ENCODE results near the gene FAM170B. TPM values are rescaled to one million over a fixed set of nuclear protein-coding genes. Genes with fewer than 3 reads are reported as not detected.
A peak's percentile ranks its signal among the peaks of the same experiment; 100 is the strongest.

FAM170B gene
- total RNA-seq, 1 donor: not detected

DNA sequence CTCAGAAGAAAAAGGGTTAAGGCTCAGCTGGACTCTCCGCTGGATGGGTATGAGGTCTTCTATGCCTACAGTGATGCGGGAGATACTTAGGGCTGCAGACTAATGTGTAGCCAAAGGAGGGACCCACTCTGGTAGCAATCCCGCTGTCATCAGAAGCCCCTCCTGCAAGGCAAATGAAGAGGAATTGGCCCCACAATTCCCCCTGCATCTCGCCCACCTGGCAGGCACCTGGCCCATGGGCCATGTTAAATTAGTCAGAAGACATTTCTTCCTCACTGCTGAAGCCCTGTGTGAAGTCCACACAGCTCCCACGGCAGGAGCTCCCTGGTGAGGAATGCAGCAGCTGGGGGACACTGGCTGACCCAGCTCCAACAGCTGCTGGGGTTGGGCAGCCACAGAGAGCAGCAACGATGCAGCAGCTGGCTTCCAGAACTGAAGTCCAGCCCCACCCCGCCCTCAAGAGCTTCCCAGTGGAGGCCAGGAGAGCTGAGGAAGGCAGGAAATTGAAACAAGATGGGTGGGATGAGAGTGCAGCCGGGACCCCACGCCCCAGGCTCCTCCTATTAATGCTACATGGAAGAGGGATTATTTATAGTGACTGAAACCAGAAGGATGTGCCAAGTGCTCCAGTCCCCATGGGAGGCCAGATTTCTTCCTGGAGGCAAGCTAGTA, 24.0 kb downstream of the FAM170B start:
- H3K27ac ChIP-seq (ENCODE audit: low read depth, low read length): no peak overlapping the region
- H4K20me1 ChIP-seq (ENCODE audit: insufficient read depth, low read length): peaks cover 15% of the 10 kb centered on the region
- peaks cover 10% of the 10 kb centered on the region for H3K79me2 ChIP-seq (ENCODE audit: insufficient read depth, low read length)
- peak; percentile 94 for DNase-seq (ENCODE audit: insufficient read length, low spot score, missing footprints)
- no peaks in the 10 kb centered on the region for H3K27me3 ChIP-seq (ENCODE audit: insufficient read depth, low read length)
- no peaks in the 10 kb centered on the region for H3K36me3 ChIP-seq (ENCODE audit: insufficient read depth, low read length)
- TF ChIP-seq CTCF (IDR thresholded peaks at IDR 0.05; ENCODE audit: extremely low read depth, low read depth, low read length): no peak
- no peak overlapping the region for H2AFZ ChIP-seq (ENCODE audit: low read length)
- no peaks in the 10 kb centered on the region for H3K9me3 ChIP-seq (ENCODE audit: low read depth, low read length)
- no peak overlapping the region for H3K4me2 ChIP-seq (ENCODE audit: insufficient read depth, low read length)
- H3K4me1 ChIP-seq (ENCODE audit: insufficient read depth, low read length): peaks cover 15% of the 10 kb centered on the region
- no peak overlapping the region for H3K4me3 ChIP-seq (ENCODE audit: insufficient read depth, low read length)

DNA sequence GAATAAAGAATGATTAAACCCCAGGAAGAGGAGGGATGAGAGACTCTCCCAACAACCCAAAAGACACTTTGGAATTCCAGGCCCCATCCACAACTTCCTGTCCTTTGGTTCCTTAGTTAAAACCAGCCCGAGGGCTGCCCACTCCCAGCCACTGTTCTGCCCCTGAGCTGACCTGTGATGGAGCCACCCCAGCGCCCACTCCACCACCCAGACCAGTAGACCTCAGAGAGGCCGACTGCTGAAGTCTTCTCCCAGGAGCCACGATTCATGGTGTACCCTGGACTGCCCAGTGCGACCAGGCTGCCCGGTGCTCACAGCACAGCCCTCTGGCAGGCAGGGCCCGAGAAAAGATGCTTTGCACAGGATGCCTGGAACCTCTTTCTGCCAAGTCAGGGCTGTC, 25.2 kb downstream of the FAM170B start:
- no peak overlapping the region for H3K4me2 ChIP-seq (ENCODE audit: insufficient read depth, low read length)
- H3K4me3 ChIP-seq (ENCODE audit: insufficient read depth, low read length): no peak overlapping the region
- no peak overlapping the region for H2AFZ ChIP-seq (ENCODE audit: low read length)
- DNase-seq (ENCODE audit: insufficient read length, low spot score, missing footprints): peak; percentile 61
- peaks cover 16% of the 10 kb centered on the region for H3K79me2 ChIP-seq (ENCODE audit: insufficient read depth, low read length)
- peaks cover 15% of the 10 kb centered on the region for H4K20me1 ChIP-seq (ENCODE audit: insufficient read depth, low read length)
- no peaks in the 10 kb centered on the region for H3K9me3 ChIP-seq (ENCODE audit: low read depth, low read length)
- TF ChIP-seq CTCF (IDR thresholded peaks at IDR 0.05; ENCODE audit: extremely low read depth, low read depth, low read length): no peak
- H3K27me3 ChIP-seq (ENCODE audit: insufficient read depth, low read length): no peaks in the 10 kb centered on the region
- no peaks in the 10 kb centered on the region for H3K36me3 ChIP-seq (ENCODE audit: insufficient read depth, low read length)
- H3K27ac ChIP-seq (ENCODE audit: low read depth, low read length): no peak overlapping the region
- peaks cover 8% of the 10 kb centered on the region for H3K4me1 ChIP-seq (ENCODE audit: insufficient read depth, low read length)

GRCh38 chr10:49107887-49108267, 25.9 kb downstream of the FAM170B start:
- no peaks in the 10 kb centered on the region for H3K27me3 ChIP-seq (ENCODE audit: insufficient read depth, low read length)
- H3K79me2 ChIP-seq (ENCODE audit: insufficient read depth, low read length): peaks cover 16% of the 10 kb centered on the region
- H2AFZ ChIP-seq (ENCODE audit: low read length): no peak overlapping the region
- no peak overlapping the region for H3K4me3 ChIP-seq (ENCODE audit: insufficient read depth, low read length)
- H4K20me1 ChIP-seq (ENCODE audit: insufficient read depth, low read length): peaks cover 15% of the 10 kb centered on the region
- no peaks in the 10 kb centered on the region for H3K9me3 ChIP-seq (ENCODE audit: low read depth, low read length)
- H3K4me2 ChIP-seq (ENCODE audit: insufficient read depth, low read length): no peak overlapping the region
- H3K4me1 ChIP-seq (ENCODE audit: insufficient read depth, low read length): peaks cover 3% of the 10 kb centered on the region
- no peak for TF ChIP-seq CTCF (IDR thresholded peaks at IDR 0.05; ENCODE audit: extremely low read depth, low read depth, low read length)
- DNase-seq (ENCODE audit: insufficient read length, low spot score, missing footprints): peak; percentile 34
- no peak overlapping the region for H3K27ac ChIP-seq (ENCODE audit: low read depth, low read length)
- H3K36me3 ChIP-seq (ENCODE audit: insufficient read depth, low read length): no peaks in the 10 kb centered on the region

DNA sequence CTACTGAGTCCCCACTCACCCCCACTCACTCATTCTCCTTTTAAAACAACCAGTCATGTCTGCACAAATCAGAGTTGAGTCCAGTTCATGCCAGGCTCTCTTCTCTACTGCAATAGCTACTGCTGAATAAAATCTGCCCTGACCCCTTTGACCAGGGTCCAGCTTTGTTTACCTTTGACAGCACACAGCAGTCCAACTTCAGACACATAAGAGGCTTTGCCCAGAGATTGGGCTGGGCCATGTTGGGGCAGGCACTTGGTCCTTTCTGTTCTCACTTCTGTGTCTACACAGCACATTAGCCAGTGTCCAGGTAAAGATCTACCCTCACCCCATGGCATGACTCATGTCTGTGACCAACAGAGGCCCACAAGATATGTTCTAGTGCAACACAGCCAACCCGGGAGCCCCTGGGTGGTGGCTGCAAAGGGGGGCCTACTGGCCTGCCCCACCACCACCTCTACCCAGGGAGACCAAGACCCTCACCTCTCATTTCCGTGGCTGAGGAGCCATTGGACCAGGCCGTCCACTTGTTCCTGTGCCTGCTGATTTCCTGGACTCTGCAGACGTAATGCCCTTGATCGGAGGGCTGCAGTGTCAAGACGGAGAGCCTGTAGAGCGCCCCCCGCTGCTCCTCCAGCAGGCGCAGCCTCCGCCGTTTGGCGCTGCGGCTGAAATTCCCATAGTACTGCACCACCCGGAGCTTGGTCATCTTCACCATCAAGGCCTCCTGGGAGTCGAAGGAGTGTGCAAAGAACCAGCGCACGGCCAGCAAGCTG, 26.5 kb downstream of the FAM170B start:
- peak; percentile 69 for DNase-seq (ENCODE audit: insufficient read length, low spot score, missing footprints)
- Histone ChIP-seq H3K27ac (ENCODE audit: low read depth, low read length) (no peak overlapping the region), H2AFZ (ENCODE audit: low read length) (no peak overlapping the region), H3K4me3 (ENCODE audit: insufficient read depth, low read length) (no peak overlapping the region), H3K9me3 (ENCODE audit: low read depth, low read length) (no peaks in the 10 kb centered on the region), H3K4me1 (ENCODE audit: insufficient read depth, low read length) (peaks cover 3% of the 10 kb centered on the region), H3K27me3 (ENCODE audit: insufficient read depth, low read length) (no peaks in the 10 kb centered on the region), H3K4me2 (ENCODE audit: insufficient read depth, low read length) (no peak overlapping the region), H4K20me1 (ENCODE audit: insufficient read depth, low read length) (peaks cover 17% of the 10 kb centered on the region), H3K79me2 (ENCODE audit: insufficient read depth, low read length) (peaks cover 14% of the 10 kb centered on the region), H3K36me3 (ENCODE audit: insufficient read depth, low read length) (no peaks in the 10 kb centered on the region)
- no peak for TF ChIP-seq CTCF (IDR thresholded peaks at IDR 0.05; ENCODE audit: extremely low read depth, low read depth, low read length)
